KG1 (cell line): ENCODE data around the gene CRX.
"Not testable (repeated sequence)": the region's sequence is repeated elsewhere in the genome, so short reads cannot be mapped to it uniquely, and the experiment has no call there.

Experiments
- DNase-seq: peaks from one replicate; lab custom pipeline; 2025; lab: John Stamatoyannopoulos, UW

CRX gene

GRCh38 chr19:47859838-47860237, 38.1 kb downstream of the CRX start:
- not testable (repeated sequence) for DNase-seq

DNA sequence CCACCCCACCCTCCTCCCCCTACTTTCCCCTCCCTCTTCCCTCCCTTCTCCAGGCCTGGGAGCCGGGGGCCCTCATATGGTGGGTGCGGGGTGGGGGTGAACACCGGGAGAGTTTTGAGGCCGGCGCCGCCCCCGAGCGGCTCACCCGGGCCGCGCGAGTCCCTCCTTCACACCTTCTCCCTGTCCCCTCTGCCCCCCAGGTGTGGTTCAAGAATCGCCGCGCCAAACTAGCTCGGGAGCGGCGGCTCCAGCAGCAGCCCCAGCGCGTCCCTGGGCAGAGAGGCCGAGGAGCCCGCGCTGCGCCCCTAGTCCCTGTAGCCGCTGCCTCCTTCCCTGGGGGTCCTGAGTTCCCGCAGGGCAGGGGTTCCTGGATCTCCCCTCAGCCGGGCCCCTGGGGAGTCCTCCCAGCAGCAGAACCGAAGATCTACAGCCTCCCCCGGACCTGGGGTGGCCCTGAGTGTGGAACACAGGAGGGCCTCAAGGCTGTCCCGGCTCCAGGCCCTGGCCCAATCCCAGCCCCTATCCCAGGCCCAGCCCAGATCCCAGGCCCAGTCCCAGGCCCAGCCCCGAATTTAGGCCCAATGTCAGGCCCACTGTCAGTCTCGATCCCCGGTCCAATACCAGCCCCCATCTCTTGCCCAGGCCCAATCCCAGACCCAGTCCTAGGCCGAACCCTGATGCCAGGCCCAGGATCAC, 39.0 kb downstream of the CRX start:
- no peak for DNase-seq

DNA sequence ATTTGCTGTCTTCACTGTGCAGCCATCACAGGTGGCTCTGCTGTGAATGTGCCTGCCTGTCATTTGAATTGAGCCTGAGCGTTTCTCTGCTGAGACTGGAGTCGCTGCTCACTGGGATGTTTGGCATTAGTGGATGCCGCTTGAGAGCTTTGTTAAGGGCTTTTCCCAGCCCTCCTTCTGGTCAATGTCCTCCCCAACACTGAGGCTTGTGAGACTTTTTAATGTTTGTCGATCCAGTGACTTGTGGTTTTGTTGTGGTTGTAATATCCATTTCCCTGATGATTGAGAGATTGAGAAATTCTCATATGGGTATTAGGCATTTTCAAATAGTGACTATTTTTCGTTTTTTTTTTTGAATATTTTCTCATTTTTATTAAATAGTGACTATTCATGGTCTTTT, 39.9 kb downstream of the CRX start:
- DNase-seq: no peak

- DNase-seq: peak; percentile 57
Observed at GRCh38 chr19:47863514-47863936, 41.8 kb downstream of the CRX start.

DNA sequence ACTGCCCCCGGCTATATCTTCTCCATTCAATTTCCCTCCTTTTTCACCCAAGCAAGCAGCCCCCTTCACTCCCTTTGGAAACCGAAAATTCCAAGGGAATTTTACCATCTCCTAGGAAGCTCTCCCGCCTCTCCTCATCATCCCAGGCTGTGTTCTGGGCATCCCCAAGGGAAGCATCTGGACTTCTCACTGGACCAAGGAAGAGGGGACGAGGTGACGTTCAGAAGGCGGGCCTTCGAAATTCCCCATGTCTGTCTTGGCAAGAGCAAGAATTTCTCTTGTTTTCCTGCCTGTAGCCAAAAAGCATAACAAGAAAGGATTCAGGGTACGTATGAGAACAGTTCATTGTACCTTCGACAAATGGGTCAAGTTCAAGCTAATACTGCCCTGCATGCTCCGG, 43.4 kb downstream of the CRX start:
- DNase-seq: no peak

DNA sequence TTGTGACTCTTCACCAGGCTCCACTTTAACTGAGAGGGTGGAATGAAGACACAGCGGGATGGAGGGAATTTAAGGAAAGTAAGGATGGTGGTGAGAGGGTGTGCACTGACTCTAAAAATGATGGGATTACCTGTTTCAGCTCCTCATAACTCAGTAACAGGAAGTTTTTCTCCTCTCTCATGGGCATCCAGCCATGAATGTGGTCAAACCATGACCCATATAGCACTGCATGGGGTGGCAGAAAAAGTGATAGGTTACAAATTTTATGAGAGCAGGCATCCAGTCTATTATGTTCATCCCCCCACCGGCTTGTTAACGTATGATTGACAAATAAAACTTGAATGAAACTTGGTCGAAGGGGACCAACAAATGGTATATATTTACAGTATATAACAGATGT, 57.2 kb downstream of the CRX start:
- DNase-seq: no peak

DNA sequence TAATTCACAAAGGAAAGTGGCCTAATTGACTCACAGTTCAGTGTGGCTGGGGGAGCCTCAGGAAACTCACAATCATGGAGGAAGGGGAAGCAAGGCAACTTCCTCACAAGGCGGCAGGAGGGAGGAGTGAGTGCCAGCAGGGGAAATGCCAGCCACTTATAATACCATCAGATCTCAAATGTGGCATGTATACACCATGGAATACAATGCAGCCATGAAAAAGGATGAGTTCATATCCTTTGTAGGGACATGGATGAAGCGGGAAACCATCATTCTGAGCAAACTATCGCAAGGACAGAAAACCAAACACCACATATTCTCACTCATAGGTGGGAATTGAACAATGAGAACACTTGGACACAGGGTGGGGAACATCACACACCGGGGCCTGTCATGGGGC, 57.6 kb downstream of the CRX start:
- not testable (repeated sequence) for DNase-seq

DNA sequence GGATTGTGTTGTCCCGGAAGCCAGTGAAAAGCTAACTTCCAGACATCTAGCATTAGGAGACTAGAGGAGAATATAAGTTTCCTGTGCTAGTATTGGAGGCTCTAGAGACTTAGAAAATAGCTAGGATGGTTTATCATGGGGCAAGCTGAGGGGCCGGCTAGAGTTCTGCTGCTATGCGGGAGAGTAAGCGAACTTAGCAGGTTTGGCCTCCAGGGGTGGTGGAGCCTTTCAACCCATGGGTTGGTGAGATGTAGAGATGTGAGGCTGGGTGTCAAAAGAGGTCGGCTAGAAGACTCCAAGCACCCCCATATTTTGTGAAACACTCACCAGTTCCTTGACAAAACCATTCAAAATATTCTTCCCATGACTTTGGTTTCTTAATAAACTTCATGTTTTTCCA, 60.0 kb downstream of the CRX start:
- no peak for DNase-seq

- DNase-seq: no peak
Observed at GRCh38 chr19:47882890-47883289, 61.2 kb downstream of the CRX start.

DNA sequence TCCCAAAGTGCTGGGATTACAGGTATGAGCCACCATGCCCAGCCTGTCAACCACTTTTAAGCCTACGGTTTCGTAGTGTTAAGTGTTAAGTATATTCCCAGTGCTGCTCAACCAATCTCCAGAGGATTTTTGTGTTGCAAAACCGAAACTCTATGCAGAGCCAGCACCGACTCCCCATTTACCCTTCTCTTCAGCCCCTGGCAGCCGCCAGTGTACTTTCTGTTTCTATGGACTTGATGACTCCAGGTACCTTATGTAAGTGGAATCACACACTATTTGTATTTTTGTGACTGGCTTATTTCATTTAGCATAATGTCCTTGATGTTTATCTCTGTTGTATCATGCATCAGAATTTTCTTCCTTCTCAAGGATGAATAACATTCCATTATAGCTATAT, 63.3 kb downstream of the CRX start:
- DNase-seq: no peak

GRCh38 chr19:47886010-47886559, 64.3 kb downstream of the CRX start, which contains the start of gene SULT2A1:
Gene SULT2A1 (minus strand): TSS chr19:47886315. CDS start chr19:47886257, 58 bp downstream.
- DNase-seq: no peak

GRCh38 chr19:47890865-47891621, 69.3 kb downstream of the CRX start:
- DNase-seq: no peak

DNA sequence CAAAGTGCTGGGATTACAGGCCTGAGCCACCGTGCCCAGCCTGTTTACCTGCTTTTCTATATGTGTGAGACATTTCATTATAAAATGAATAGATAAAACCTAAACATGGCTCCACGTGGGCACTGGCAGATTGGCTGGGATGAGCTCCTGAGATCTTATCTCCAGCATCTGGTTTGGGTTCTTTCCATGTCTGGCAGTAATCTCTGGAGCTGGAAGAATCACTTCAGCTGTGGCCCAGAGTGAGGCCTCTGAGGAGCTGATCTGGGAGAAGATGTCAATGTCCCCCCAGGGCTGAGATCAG, 69.8 kb downstream of the CRX start:
- DNase-seq: no peak

DNA sequence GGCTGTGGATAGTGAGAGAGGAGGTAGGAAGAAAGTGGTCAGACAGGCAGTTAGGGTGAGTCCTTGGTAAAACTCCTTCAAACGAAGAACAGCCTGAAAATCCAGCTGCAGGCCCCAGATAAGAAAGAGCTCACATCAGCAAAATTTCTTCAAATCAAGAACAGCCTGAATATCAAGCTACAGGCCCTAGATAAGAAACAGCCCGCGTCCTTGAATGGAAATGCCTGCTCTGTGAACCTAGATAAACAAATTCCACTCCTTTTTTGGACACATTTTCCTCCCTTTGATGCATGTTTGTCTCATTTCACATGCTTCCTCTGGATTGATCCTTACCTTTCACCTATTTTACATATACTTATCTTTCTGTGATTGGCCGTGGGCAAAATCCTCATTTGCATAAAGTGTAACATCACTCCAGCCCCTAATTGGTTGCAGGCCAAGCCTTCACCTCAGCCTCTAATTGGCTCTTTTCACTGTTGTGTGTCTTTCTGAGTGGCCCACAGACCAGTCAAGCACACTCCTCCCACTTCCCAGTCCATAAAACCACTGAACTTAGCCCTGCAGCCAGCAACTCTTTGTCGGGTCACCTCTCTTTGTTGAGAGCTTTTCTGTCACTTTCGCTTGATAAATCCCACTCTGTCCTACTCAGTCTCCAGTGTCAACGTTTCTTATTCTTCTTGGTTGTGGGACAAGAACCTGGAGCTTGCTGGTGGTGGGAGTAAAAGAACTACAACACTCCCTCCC, 70.4 kb downstream of the CRX start:
- no peak for DNase-seq
